Measurements from ENCODE around the gene DISP2. TPM values are rescaled to one million over a fixed set of nuclear protein-coding genes. Genes with fewer than 3 reads are reported as not detected.

DISP2 gene
- total RNA-seq, 1 experiment from 2014 or later: 10.0 TPM

DNA sequence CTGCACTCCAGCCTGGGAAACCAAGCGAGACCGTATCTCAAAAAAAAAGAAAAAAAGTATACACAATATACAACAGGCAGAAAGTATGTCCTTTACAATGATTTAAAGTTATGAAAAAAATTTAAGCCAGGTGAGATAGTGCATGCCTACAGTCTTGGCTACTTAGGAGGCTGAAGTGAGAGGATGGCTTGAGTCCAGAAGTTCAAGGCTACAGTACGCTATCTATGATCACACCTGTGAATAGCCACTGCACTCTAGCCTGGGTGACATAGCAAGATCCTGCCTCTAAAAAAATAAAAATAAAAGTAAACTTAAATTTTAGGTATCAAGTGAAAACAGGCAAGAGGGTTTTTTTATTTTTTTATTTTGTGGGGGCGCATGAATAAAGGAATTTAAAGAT, 21.4 kb downstream of the DISP2 start:
- Histone ChIP-seq H3K9me3 (ENCODE audit: control insufficient read depth, insufficient read depth, low read depth, low read length) (no peaks in the 10 kb centered on the region), H3K36me3 (ENCODE audit: control insufficient read depth, insufficient read depth, low read length) (0 out of 2 replicates have a peak, but pooled peaks cover 3% of the 10 kb centered on the region), H3K4me3 (ENCODE audit: low read depth in 2 of 2, low read length in 2 of 2) (no peak overlapping the region), H3K4me1 (ENCODE audit: control insufficient read depth, insufficient read depth, low read length) (peaks cover 11% of the 10 kb centered on the region; the same call in 1 of the 2 replicates), H3K27ac (ENCODE audit: low read length) (no peak overlapping the region), H3K27me3 (ENCODE audit: control insufficient read depth, insufficient read depth, low read length) (no peaks in the 10 kb centered on the region)
- POLR2A ChIA-PET: no interaction called here
- no peak for DNase-seq (ENCODE audit: low read depth, low spot score)
- TF ChIP-seq TCF7L2 (IDR thresholded peaks at IDR 0.05; ENCODE audit: low read depth, low read length): no peak
- TF ChIP-seq, protein P1, sequence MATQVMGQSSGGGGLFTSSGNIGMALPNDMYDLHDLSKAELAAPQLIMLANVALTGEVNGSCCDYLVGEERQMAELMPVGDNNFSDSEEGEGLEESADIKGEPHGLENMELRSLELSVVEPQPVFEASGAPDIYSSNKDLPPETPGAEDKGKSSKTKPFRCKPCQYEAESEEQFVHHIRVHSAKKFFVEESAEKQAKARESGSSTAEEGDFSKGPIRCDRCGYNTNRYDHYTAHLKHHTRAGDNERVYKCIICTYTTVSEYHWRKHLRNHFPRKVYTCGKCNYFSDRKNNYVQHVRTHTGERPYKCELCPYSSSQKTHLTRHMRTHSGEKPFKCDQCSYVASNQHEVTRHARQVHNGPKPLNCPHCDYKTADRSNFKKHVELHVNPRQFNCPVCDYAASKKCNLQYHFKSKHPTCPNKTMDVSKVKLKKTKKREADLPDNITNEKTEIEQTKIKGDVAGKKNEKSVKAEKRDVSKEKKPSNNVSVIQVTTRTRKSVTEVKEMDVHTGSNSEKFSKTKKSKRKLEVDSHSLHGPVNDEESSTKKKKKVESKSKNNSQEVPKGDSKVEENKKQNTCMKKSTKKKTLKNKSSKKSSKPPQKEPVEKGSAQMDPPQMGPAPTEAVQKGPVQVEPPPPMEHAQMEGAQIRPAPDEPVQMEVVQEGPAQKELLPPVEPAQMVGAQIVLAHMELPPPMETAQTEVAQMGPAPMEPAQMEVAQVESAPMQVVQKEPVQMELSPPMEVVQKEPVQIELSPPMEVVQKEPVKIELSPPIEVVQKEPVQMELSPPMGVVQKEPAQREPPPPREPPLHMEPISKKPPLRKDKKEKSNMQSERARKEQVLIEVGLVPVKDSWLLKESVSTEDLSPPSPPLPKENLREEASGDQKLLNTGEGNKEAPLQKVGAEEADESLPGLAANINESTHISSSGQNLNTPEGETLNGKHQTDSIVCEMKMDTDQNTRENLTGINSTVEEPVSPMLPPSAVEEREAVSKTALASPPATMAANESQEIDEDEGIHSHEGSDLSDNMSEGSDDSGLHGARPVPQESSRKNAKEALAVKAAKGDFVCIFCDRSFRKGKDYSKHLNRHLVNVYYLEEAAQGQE (IDR thresholded peaks at IDR 0.05; ENCODE audit: insufficient read depth in 1 of 2, low read depth in 2 of 2, low read length in 1 of 2): no peak
- no peak for TF ChIP-seq POLR2AphosphoS5 (IDR thresholded peaks at IDR 0.05; ENCODE audit: low read depth, low read length)
- TF ChIP-seq SIN3A (IDR thresholded peaks at IDR 0.05; ENCODE audit: borderline replicate concordance, insufficient read depth, low read depth, low read length): no peak
- TF ChIP-seq CTCF (IDR thresholded peaks at IDR 0.05): no peak
- intact Hi-C loops (cut with micrococcal nuclease; ENCODE audit: unreplicated experiment): no loop called here
- in situ Hi-C loops (cut with HindIII; ENCODE audit: low pct_unique_long_range_greater_than_20kb, low sequenced_read_pairs): no loop called here
- BruUV-seq (replicated peaks): no TSS peak
- ATAC-seq: no peak
- CTCF ChIA-PET: no interaction called here

GRCh38 chr15:40379853-40380252, 21.8 kb downstream of the DISP2 start:
- intact Hi-C loops (cut with micrococcal nuclease; ENCODE audit: unreplicated experiment): no loop called here
- H3K4me3 ChIP-seq (ENCODE audit: low read depth in 2 of 2, low read length in 2 of 2): no peak overlapping the region
- POLR2A ChIA-PET: no interaction called here

More at GRCh38 chr15:40379853-40380252, 21.8 kb downstream of the DISP2 start:
- ATAC-seq (peak; percentile 53), DNase-seq (ENCODE audit: low read depth, low spot score) (peak; percentile 61)
- BruUV-seq (replicated peaks): no TSS peak
- H3K27me3 ChIP-seq (ENCODE audit: control insufficient read depth, insufficient read depth, low read length): no peaks in the 10 kb centered on the region
- TF ChIP-seq, protein P1 (IDR thresholded peaks at IDR 0.05; ENCODE audit: insufficient read depth in 1 of 2, low read depth in 2 of 2, low read length in 1 of 2): no peak
- TF ChIP-seq TCF7L2 (IDR thresholded peaks at IDR 0.05; ENCODE audit: low read depth, low read length) (no peak), SIN3A (IDR thresholded peaks at IDR 0.05; ENCODE audit: borderline replicate concordance, insufficient read depth, low read depth, low read length) (no peak), POLR2AphosphoS5 (IDR thresholded peaks at IDR 0.05; ENCODE audit: low read depth, low read length) (no peak; the same call in 1 of the 2 replicates), CTCF (IDR thresholded peaks at IDR 0.05) (no peak)
- no peak overlapping the region for H3K27ac ChIP-seq (ENCODE audit: low read length)
- CTCF ChIA-PET: no interaction called here
- peaks cover 14% of the 10 kb centered on the region; the same call in 1 of the 2 replicates for H3K4me1 ChIP-seq (ENCODE audit: control insufficient read depth, insufficient read depth, low read length)
- in situ Hi-C loops (cut with HindIII; ENCODE audit: low pct_unique_long_range_greater_than_20kb, low sequenced_read_pairs): no loop called here
- no peaks in the 10 kb centered on the region for H3K9me3 ChIP-seq (ENCODE audit: control insufficient read depth, insufficient read depth, low read depth, low read length)
- peaks cover 5% of the 10 kb centered on the region; the same call in 1 of the 2 replicates for H3K36me3 ChIP-seq (ENCODE audit: control insufficient read depth, insufficient read depth, low read length)

Data from Panc1 (cell line).